ENCODE results near the gene RBM10. TPM values are rescaled to one million over a fixed set of nuclear protein-coding genes. Genes with fewer than 3 reads are reported as not detected.

The RBM10 gene
- total RNA-seq, 1 experiment from 2014 or later = 36.6 TPM

DNA sequence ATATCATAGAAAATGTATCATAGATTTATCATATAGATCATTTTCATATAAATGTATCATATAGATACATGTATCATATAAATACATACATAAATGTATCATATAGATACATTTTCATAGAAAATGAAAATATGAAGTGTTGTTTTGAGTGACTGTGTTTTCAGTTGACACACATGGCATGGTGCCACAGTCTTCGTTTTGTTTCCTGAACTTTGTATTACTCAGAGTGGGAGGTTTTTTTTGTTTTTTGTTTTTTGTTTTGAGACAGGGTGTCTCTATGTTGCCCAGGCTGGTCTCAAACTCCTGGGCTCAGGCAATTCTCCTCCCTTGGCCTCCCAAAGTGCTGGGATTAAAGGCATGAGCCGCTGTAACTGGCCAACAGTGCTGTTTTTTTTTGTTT, 3.9 kb downstream of the RBM10 start:
- DNase-seq (ENCODE audit: low read depth) = no peak

GRCh38 chrX:47151435-47151834, 6.4 kb downstream of the RBM10 start:
- DNase-seq (ENCODE audit: low read depth) = no peak

- DNase-seq (ENCODE audit: low read depth) = peak; percentile 17
Measured at GRCh38 chrX:47156611-47157520, 11.8 kb downstream of the RBM10 start.

GRCh38 chrX:47158131-47158530, 13.1 kb downstream of the RBM10 start:
- DNase-seq (ENCODE audit: low read depth) = no peak

DNA sequence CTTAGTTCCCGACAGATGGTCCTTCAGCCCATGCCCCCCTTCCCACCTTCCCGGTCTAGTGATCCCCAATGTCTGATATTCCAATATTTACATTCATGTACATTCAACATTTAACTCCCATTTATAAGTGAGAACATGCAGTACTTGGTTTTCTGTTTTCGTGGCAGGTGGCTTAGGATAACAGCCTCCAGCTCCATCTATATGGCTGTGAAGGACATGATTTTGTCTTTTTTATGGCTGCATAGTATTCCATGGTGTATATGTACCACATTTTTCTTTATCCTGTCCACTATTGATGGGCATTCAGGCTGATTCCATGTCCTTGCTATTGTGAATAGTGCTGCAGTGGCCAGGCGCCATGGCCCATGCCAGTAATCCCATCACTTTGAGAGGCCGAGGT, 13.8 kb downstream of the RBM10 start:
- no peak for DNase-seq (ENCODE audit: low read depth)

DNA sequence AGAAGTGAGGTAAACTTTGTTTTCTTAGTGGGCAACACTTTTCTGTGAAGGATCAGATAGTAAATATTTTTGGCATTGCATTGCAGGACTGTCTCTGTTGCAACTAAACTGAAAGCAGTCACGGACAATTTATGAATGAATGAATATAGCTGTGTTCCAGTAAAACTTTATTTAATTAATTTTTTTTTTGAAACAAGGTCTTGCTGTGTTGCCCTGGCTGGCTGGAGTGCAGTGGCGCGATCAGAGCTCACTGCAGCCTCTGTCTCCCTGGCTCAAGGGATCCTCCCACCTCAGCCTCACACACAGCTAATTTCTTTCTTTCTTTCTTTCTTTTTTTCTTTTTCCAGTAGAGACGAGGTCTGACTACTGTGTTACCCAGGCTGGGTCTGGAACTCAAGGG, 15.8 kb downstream of the RBM10 start:
- DNase-seq (ENCODE audit: low read depth) = no peak

- DNase-seq (ENCODE audit: low read depth) = no peak
Measured at GRCh38 chrX:47162927-47163583, 18.0 kb downstream of the RBM10 start.

GRCh38 chrX:47164420-47164819, 19.4 kb downstream of the RBM10 start:
- DNase-seq (ENCODE audit: low read depth) = no peak

- DNase-seq (ENCODE audit: low read depth) = no peak
Measured at GRCh38 chrX:47166126-47166525, 21.1 kb downstream of the RBM10 start.

GRCh38 chrX:47168495-47169073, 23.6 kb downstream of the RBM10 start:
- no peak for DNase-seq (ENCODE audit: low read depth)

DNA sequence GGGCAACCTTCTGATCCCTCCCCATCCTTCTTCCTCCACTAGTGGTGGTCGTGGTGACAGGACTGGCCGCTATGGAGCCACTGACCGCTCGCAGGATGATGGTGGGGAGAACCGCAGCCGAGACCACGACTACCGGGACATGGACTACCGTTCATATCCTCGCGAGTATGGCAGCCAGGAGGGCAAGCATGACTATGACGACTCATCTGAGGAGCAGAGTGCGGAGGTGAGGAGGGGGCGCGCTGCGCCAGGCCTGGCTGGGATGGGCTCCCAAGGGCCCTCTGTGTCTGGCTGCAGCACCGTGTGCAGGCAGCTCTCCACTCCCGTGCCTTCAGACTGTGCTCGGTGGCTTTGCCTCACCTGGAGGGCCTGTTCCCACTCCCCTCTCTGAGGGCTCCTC, 24.3 kb downstream of the RBM10 start:
- no peak for DNase-seq (ENCODE audit: low read depth)

GRCh38 chrX:47169726-47170515, 24.9 kb downstream of the RBM10 start:
- peak; percentile 28 for DNase-seq (ENCODE audit: low read depth)

GRCh38 chrX:47170861-47171692, 26.1 kb downstream of the RBM10 start:
- DNase-seq (ENCODE audit: low read depth) = no peak

DNA sequence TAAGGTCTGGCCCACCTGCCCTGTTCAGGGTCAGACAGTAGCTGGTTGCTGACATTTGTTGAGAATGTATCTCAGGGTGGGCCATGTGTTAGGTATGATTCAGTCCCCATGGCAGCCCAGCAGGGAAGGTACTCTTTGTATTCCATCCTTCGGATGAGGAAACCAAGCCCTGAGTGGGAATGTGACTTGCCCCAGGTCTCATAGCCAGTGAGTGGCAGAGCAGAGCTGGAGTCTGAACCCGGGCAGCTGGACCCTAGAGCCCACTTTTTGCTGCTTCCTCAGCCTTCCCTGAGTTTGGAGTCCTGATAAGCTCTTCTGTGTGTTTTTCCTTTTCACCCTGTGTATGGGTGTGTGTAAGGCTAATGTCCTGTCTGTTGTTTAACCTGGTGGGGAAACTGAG, 27.0 kb downstream of the RBM10 start:
- no peak for DNase-seq (ENCODE audit: low read depth)

DNA sequence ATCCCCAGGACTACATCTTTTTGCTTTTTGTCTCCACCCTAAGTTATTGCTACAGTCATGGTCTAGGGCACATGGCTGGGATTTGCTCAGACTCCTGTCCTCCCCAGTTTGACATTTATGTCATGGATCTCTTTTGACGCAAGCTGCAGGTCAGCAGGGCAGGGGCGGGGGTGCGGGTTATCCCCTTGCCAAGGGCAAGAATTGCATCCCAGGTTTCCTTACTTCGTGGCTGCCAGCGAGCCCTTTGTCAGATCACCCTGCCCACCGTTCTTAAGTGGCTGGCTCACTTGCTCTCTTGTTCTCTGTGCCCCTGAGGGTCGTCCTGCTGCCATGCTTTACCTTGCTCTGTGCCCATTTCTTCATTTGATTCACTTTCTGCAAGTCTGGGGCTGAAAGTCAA, 27.5 kb downstream of the RBM10 start:
- no peak for DNase-seq (ENCODE audit: low read depth)

- DNase-seq (ENCODE audit: low read depth) = no peak
Measured at GRCh38 chrX:47172971-47173792, 28.2 kb downstream of the RBM10 start.

GRCh38 chrX:47174376-47174775, 29.4 kb downstream of the RBM10 start:
- DNase-seq (ENCODE audit: low read depth) = no peak

DNA sequence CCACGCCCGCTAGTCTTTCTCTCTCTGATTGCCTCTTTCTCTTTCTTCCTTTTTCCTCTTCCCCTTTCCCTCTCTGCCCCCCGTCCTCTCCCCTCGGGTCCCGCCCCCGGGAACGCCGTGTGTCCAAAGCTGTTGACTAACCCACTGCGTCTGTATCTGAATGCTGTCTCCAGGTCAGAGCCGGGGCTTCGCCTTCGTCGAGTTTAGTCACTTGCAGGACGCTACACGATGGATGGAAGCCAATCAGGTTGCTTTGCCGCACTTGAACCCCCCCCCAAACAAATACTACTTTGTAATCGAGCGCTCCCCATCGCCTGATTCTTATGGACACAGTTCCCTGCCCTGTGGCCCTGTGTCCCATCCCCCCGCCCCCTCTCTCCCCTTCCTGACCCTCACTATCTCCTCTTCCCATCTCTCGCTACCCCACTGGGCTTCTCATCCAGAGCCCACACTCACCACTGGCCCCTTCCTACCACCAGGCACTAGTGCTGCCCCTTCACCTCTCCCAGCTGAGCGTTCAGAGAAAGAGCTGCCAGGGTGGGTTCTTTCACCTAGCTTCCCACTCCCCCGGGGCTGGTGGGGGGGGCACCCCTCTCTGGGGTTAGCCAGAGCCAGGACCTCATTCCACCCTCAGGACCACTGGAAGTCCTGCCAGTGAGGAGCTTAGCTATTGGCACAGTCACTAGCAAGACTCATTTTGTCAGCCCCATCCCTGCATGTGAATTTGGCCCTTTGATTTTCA, 30.0 kb downstream of the RBM10 start:
- DNase-seq (ENCODE audit: low read depth) = no peak

- DNase-seq (ENCODE audit: low read depth) = no peak
Measured at GRCh38 chrX:47175588-47175980, 30.6 kb downstream of the RBM10 start.
